Activated CD8-positive, alpha-beta memory T cell treated with anti-CD3 and anti-CD28 coated beads for 1 hour (primary cell): ENCODE results near the gene LGR4.
"Not testable (repeated sequence)": the region's sequence is repeated elsewhere in the genome, so short reads cannot be mapped to it uniquely, and the experiment has no call there.

ENCODE experiments used
- DNase-seq, 2 donors: peaks; one replicate each; pipeline ENCODE4 v3.0.0-alpha.2; 2020; ENCODE audit warnings: low read depth in 1 of 2; ENCODE audit errors: extremely low read depth in 1 of 2

Gene LGR4, protein sequence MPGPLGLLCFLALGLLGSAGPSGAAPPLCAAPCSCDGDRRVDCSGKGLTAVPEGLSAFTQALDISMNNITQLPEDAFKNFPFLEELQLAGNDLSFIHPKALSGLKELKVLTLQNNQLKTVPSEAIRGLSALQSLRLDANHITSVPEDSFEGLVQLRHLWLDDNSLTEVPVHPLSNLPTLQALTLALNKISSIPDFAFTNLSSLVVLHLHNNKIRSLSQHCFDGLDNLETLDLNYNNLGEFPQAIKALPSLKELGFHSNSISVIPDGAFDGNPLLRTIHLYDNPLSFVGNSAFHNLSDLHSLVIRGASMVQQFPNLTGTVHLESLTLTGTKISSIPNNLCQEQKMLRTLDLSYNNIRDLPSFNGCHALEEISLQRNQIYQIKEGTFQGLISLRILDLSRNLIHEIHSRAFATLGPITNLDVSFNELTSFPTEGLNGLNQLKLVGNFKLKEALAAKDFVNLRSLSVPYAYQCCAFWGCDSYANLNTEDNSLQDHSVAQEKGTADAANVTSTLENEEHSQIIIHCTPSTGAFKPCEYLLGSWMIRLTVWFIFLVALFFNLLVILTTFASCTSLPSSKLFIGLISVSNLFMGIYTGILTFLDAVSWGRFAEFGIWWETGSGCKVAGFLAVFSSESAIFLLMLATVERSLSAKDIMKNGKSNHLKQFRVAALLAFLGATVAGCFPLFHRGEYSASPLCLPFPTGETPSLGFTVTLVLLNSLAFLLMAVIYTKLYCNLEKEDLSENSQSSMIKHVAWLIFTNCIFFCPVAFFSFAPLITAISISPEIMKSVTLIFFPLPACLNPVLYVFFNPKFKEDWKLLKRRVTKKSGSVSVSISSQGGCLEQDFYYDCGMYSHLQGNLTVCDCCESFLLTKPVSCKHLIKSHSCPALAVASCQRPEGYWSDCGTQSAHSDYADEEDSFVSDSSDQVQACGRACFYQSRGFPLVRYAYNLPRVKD

DNA sequence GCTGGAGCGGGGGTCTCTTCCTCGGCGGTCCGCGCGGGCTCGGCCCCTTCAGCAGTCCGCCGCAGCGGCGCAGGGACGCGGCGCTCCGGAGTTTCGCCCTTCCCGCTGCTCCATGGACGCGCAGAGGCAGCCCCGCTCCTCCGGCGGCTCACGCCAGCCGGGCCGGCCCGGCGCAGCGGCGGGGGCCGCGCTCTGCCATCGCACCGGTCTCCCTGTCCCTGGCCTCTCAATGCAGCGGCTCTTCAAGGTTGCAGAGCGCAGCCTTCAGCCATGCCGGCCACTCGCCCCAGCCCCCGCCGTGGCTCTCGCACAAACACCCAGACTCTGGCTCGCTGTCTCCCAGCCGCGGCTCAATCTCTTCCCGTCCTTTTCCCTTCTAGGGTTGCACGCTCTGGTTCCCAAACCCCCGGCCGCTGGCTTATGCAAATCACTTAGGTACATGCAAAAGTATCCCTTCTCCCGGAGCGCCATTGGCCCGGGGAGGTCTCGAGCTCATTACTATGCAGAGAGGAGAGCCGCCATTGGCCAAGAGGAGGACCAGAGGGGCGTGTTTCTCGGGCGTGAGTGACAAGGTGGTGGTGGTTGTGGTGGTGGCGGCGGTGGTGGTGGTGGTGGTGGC, at the start of gene LGR4:
Gene LGR4, minus strand, starts transcription at position 393 of the 619 bp plus-strand sequence. CDS start 488 bp downstream, outside the sequence.
- peak; percentile 33 to 35 for DNase-seq

DNA sequence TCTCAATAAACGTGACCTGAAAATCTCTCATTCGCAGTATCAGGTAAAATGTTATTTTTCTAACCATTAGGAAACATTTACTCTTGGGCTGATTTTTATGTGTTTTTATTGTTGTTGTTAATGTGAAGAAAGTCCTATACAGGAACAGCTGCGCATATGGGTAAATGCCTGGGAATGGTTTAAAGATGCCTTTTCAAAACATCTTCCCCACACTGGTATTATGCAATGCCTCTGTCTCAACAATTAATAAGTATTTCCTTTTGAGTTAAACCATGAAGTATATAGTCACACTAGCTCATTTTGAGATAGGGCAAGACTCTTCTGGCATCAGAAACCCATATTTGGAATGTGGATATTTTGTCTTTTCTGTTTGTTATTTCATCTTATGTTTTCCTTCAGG, 47.6 kb upstream of the LGR4 start:
- no peak for DNase-seq

DNA sequence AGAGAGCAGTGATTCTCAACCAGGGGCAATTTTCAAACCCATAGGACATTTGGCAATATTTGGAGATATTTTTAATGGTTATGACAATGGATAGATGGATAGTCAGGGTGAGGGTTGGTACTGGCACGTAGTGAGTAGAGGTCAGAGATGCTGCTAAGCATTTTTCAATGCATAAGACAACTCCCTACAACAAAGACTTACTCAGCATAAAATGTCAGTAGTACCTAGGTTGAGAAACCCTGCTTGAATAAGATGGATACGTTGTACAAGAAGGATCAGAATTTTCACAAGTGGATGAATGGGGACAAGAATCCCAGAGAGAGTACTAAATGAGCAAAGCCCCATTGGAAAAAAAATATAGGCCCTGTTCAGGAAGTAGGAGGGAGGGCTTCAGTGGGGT, 45.9 kb upstream of the LGR4 start:
- no peak for DNase-seq

DNA sequence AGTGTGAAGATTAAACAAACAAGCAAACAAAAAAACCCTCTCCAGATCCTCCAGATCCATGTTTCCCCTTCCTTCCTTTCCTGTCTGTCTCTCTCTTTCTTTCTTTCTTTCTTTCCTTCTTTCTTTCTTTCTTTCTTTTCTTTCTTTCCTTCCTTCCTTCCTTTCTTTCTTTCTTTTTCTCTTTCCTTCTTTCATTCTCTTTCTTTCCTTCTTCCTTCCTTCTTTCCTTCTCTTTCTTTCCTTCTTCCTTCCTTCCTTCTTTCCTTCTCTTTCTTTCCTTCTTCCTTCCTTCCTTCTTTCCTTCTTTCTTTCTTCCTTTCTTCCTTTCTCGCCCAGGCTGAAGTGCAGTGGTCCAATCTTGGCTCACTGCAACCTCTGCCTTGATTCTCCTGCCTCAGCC, 44.9 kb upstream of the LGR4 start:
- DNase-seq, result not testable (repeated sequence)

DNA sequence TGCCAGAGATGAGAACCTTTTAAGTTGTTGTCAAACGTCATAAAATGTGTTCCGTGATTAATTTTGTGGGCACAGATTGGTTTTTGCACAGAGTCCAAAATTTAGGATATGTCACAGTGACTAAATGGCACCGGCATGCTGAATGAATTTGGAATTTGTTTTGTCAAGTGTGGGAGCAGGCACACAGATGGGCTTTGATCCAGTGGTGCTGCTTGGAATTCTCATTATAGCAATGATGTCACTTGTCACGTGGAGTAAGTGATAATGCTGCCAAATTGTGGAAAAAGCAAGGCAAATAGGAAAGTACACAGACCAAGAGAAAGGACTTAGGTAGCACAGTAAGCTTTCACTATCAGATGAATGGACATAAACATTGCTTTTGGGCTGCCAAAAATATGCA, 42.0 kb upstream of the LGR4 start:
- no peak for DNase-seq

DNA sequence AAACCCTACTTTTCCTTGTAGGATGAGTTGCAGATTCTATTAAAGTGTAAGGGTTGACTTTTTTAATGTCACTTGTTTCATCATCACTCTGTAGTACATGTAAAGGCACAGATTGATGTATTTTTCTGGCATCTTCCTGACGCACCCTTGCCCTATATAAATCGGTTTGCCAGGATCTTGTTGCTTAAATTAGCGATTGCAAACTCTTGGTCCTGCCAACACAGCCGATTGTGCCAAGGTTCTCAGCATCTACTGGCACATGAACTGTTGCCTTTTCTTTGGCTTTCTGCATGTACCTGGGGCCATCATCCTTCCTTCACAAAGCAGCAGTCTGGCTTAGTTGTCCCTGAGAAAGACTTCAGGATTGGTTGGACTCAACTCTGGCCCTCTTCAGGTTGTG, 41.5 kb upstream of the LGR4 start:
- no peak for DNase-seq

DNA sequence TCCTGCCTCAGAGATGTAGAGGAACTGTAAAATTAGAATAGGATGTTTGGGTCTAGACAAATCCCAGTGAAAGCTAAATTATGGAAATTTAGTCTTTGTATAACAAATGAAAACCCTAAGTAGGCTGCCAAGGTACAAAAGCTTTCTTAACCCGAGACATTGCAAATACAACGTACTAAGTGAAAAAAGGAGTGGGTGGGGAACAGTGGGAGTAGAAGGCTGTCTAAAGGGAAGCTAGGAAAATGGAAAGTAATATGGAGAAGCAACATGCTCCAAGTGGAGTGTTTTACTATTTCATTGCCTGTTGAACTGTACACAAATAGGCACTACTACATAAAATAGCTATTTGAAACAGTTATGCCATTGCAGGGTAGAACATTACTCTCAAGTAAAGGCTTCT, 40.8 kb upstream of the LGR4 start:
- DNase-seq, result no peak

DNA sequence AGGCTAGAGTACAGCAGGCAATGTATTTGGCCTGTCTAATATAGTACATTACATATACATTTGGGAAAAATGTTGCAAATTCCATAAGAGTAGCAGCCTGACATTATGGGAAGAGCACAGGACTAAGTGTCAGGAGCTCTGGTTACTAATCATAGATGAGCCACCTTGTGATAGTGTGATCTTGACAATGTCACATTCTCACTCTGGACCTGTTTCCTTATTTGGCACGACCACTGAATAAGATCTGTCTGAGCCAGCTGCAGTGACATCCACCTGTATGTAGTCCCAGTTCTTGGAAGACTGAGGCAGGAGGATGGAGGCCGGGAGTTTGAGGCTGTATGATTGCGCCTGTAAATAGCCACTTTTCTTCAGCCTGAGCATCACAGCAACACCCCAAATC, 39.6 kb upstream of the LGR4 start:
- no peak for DNase-seq

DNA sequence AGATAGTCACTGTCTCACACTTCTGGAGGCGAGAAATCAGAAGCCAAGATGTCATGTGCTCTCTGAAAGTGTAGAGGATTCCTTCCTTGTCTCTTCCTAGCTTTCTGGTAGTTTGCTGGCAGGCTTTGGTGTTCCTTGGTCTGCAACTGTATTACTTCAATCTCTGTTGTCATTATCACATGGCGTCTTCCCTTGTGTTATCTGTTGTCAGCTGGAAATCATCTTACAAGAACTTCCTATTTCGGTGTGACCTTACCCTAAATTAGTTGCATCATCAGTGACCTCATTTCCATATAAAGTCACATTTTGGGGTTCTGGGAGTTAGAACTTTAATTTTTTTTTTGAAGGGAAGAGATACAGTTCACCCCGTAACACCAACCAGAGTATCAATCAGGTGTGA, 37.3 kb upstream of the LGR4 start:
- no peak for DNase-seq

DNA sequence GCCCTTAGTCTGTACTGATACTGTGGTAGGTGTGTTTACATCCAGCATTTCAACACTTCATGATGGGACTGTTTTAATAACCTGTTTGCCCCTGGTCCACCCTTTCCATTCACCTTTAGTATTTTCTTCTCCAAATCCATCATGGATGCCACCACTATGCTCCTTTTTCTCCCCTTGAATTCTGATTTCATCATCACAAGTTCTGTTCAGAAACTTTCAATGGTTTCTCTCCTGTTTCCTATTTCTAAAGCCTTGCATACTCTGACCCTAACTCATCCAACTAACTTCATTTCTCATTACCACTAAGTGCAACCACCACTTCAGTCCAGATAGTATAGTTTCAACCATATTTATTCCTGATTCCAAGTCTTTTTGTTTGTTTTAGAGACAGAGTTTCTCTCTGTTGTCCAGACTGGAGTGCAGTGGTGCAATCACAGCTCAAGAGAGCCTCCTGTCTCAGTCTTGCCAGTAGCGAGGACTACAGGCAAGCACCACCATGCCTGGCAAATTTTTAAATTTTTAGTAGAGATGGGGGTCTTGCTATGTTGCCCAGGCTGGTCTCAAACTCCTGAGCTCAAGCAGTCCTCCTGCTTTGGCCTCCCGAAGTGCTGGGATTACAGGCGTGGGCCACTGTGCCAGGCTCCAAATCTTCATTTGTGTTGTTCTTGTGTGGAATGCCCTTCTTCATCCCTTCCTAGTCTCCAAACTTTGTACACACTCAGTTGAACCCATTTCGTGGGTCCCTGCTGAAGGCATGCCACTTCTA, 35.1 kb upstream of the LGR4 start:
- DNase-seq, result no peak

DNA sequence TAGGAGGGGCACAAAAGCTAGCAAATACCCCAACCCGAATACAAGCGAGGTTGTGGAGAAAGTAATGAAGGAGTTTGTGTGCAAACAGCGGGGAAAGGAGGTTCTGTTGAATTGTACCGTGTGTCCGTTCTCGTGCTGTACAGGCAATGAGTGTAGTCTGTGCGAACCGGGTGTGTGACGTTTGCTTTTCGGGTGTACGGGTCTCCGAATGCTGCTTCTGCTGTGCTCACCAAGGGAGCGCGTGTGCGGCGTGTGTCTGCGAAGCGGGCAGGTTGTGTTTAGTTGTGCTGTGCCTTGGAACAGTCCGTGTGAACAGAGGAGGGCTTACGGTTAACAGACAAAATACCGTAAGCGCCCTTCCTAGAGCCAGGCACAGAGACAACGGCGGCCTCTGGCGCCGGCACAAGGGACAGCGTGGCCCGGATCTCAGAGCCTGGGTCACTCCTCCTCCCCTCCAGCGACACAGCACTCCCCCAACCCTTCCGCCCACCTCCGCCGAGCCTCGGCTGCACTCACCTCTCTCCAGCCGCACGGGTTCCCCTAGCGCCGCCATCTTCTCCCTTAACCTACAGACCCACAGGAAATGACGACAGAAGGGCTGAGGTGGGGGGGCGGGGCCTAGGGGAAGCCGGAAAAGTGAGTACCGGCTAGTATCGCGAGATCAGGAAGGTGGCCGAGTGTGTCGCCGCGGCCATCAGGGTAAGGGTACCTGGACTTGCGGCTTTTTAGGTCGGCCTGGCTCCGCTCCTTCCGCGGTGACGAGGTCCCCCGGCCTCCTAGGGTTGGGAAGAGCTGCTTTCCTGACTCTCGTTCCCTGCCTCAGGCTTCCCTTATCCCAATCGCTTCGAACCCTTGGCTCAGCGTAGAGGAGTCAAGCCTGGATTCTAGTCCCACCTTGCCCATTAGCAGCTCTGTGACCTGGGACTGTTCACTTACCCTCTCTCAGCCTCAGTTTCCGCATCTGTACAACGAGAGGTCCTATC, 33.9 kb upstream of the LGR4 start, which contains the start of gene LIN7C:
Gene LIN7C, minus strand, starts transcription at position 570 of the 983 bp plus-strand sequence. Its CDS starts 17 bp downstream, at position 553.
- peak; percentile 88 to 94 for DNase-seq

DNA sequence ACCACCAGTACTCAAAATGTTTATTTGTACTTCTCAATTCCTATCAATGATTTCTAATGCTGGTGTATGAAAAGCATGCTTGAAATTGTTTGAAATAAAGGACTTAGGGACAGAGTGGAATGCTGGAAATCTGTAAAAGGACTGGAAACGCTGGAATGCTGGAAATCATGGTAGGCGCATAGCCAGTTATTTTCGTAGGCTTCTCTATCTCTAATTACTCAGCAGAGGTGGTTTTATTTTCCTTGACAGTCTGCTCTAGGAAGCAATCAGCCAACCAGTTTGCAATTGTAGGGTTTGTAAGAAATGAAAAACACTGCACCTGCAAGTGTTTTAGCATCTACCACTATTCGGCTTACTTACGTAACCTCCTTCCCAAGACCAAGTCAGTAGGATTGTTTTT, 33.2 kb upstream of the LGR4 start:
- DNase-seq, result no peak

DNA sequence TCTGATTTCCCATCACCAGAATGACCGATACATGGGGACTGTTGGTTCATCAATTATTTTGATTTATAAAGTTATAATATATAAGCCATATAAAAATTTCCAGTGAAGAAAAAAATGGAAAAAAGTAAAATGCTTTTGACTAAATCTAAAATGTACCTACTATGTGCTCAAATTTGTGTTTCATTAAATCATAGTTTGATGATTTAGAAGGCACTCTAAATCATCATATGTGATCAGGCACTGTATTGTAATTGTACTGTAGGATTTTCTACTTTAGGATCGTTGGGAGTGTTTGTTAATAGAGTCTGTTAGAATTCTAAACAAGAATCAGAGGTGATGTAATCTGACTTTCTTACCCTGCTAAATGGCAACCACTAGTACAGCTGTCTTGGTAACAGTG, 31.6 kb upstream of the LGR4 start:
- DNase-seq, result no peak

DNA sequence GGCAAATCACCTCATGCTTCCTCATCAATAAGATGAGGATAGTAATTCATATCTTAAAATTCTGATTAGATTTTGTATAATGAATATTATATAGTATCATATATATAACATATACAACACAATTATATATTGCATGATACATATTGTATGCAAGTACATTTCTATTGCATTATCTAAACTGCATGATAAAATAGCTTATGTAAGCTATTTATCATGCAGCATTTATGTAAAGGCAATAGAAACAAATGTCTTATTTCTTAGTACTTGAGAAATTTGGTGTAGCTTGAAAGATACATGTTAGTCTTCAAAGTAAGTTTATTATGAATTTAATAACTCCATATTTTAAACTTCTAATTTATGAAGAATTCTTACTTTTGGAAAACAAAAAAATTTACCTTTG, 28.5 kb upstream of the LGR4 start:
- DNase-seq, result no peak

DNA sequence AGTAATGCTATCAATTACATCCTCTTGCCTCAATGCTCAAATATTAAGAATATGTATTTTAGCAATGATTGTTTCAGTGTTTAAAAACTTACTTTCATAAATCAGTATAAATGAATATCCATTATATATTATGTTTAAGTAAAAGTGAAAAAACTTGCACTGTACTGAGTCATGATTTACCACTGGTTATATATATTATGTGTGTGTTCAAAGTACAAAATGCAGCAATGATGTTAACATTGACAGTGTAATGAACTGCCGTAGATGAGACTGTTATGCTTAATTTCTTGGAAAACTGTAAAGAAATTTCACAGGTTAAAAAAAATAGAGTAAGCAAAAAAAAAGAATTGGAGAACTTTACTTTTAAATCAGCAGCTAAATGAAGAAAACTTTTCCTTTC, 25.3 kb upstream of the LGR4 start:
- DNase-seq, result no peak

DNA sequence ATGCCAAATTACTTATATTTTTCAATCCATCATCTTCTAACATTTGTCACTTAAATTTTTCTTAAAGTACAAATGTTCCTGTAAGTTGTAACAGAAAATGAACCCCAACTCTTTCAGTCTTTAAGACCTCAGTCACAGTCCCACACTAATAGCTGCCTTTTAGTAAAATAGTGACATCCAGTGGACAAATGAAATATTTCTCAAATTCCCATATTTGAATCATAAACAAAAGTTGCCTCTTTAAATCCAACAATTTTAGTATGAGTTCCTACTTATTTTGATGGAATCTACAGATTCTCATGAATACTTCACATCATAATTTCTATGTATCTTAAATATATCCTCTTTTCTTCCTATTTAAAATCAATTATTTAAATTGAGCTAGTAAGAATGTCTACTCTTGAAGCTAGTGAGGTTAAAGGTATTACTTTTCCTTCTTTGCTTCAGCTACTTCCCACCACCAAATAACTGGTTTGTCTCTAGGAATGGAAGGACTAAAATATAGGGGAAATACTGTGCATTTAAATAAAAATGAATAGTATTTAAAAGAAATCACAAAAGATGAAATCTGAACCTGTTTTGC, 24.8 kb upstream of the LGR4 start:
- DNase-seq, result no peak

DNA sequence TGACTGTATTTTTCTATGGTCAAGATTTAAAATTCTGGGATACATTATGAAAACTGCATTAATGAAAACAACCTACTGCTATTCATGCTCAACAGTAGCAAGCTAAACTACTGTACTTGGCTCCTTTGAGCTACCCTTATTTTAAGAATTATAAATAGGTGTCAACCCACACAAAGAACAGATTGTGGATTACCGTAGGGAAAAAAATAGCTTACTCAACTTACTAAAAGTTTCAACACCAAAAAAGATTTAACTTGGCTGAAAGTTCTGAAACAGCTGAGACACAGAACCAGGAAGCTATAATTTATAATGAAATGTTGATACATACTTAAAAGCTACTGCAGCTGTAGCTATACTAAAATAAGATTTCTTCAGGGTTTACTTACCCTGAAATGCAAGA, 23.9 kb upstream of the LGR4 start:
- DNase-seq, result no peak

DNA sequence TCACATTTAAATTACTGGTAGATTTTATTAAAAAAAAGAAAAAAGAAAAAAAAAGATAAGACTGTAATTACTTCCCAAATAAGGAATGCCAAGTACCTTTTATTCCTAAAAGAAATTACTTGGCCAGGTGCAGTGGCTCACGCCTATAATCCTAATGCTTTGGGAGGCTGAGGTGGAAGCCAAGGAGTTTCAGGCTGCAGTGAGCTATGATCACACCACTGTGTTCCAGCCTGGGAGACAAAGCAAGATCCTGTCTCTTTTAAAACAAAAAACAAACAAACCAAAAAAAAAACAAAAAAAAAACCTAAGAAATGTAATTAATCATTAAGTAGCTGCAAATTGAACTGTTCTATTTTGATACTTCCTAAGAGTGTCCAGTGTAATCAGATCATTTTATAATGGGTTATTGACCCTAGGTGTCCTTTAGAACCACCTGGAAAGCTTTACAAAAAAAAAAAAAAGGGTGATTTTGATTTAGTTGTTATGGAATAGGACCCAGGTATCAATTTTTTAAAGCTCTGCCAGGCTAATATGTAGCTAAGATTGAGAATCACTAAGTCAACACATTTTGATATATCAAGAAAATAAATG, 23.2 kb upstream of the LGR4 start:
- DNase-seq, result no peak

DNA sequence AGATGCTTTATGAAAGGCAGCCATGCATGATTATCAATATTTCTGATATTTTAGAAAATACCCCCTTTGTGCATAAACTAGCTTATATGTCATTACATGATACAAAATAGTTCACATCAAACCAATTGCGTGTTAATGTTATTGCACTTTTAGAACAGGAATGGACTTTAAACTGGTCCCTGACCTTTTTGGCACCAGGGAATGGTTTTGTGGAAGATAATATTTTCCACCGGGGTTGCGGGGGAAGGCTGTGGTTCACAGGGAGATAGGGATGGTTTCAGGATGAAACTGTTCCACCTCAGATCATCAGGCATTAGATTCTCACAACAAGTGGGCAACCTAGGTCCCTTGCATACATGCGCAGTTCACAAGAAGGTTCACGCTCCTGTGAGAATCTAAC, 16.5 kb upstream of the LGR4 start:
- no peak for DNase-seq
